ENCODE measurements around the gene RNASE11.

The RNASE11 gene

DNA sequence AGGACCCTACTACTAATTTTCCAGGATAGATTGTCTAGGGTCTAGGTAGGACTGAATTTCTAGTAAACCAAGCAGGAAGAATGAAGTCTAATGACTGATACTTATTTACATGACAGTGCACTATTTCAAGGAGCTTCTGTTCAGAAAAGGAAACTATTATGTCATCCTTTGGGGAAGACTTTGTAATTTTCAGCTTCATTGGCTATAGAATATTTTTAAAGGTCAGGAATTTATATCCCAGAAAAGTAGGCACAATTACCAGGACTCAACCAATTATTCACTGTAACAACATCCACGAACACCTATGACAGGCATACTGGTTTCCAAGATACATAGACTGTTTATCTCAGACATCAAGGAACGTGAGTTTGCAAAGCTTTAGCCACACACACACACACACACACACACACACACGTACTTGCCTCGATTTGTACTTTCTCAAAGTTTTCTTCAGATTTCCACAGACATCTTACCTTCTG lies 30.5 kb upstream of the RNASE11 start (continued):
- TF ChIP-seq ZNF585B (tag by site-specific recombination; IDR thresholded peaks at IDR 0.05), result no peak
- TF ChIP-seq ZNF670 (tag by site-specific recombination; IDR thresholded peaks at IDR 0.05; ENCODE audit: low read depth), result no peak
- no peak for TF ChIP-seq ZNF394 (tag by site-specific recombination; IDR thresholded peaks at IDR 0.05; ENCODE audit: borderline replicate concordance)

DNA sequence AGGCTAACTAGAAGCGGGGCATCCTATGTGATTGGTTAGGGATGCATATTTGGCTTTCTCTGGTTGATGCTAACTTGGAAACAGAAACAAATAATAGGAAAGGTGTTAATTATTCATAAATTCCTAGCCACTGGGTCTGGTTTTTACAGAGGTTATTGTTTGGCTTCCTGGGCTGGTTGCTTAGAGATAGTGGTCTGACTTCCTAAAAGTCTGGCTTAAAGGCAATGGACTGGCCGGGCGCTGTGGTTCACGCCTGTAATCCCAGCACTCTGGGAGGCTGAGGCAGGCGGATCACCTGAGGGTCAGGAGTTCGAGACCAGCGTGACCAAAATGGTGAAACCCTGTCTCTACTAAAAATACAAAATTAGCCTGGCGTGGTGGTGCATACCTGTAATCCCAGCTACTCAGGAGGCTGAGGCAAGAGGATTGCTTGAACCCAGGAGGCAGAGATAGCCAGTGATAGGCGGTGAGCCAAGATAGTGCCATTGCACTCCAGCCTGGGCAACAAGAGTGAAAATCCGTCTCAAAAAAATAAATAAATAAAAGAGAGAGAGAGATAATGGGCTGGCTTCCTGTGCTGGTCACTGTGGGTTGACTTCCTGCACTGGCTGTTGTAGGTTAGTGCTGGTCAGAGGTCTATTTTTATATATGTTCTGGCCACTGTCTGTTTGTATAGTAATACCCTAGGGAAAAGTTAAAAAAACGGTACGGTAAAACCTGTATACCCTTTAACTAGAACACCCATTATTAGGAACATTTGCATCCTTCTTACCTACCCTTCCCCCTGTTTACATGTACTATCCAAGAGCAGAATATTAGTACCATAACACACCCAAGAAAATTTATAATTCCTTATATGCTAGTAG lies 29.6 kb upstream of the RNASE11 start:
- Histone ChIP-seq H3K36me3 (ENCODE audit: control insufficient read depth in 2 of 2, insufficient read depth in 1 of 2, low read length in 2 of 2) (no peaks in the 10 kb centered on the region), H3K9me3 (ENCODE audit: control insufficient read depth, insufficient read depth, low read depth, low read length) (no peaks in the 10 kb centered on the region), H3K4me3 (ENCODE audit: low read depth, low read length) (no peak overlapping the region), H3K27ac (ENCODE audit: extremely low read depth, low read depth, low read length) (no peak overlapping the region), H3K4me1 (ENCODE audit: control insufficient read depth, insufficient read depth, low read length) (peaks cover 9% of the 10 kb centered on the region)
- ChIA-PET CTCF (no interaction called here), POLR2A (no interaction called here)
- TF ChIP-seq ZNF146 (tag by site-specific recombination; IDR thresholded peaks at IDR 0.05) (no peak), ZFP69B (tag by site-specific recombination; IDR thresholded peaks at IDR 0.05) (no peak), GLI4 (tag by site-specific recombination; IDR thresholded peaks at IDR 0.05) (no peak), ZNF548 (tag by site-specific recombination; IDR thresholded peaks at IDR 0.05) (no peak), ZNF776 (tag by site-specific recombination; IDR thresholded peaks at IDR 0.05; ENCODE audit: borderline replicate concordance) (no peak), ZNF837 (tag by site-specific recombination; IDR thresholded peaks at IDR 0.05) (no peak), RBAK (tag by site-specific recombination; IDR thresholded peaks at IDR 0.05) (no peak), ZNF37A (tag by site-specific recombination; IDR thresholded peaks at IDR 0.05) (no peak), ZNF138 (tag by site-specific recombination; IDR thresholded peaks at IDR 0.05; ENCODE audit: borderline replicate concordance) (no peak), SCRT2 (tag by site-specific recombination; IDR thresholded peaks at IDR 0.05) (no peak), ZNF596 (tag by site-specific recombination; IDR thresholded peaks at IDR 0.05) (no peak), HOXC10 (CRISPR knock-in tag; IDR thresholded peaks at IDR 0.05) (no peak), ZNF324 (tag by site-specific recombination; IDR thresholded peaks at IDR 0.05) (no peak), KLF10 (tag by site-specific recombination; IDR thresholded peaks at IDR 0.05) (no peak), ZFP41 (tag by site-specific recombination; IDR thresholded peaks at IDR 0.05; ENCODE audit: borderline replicate concordance) (no peak), ZNF175 (tag by site-specific recombination; IDR thresholded peaks at IDR 0.05) (no peak)
- TF ChIP-seq, protein P1, sequence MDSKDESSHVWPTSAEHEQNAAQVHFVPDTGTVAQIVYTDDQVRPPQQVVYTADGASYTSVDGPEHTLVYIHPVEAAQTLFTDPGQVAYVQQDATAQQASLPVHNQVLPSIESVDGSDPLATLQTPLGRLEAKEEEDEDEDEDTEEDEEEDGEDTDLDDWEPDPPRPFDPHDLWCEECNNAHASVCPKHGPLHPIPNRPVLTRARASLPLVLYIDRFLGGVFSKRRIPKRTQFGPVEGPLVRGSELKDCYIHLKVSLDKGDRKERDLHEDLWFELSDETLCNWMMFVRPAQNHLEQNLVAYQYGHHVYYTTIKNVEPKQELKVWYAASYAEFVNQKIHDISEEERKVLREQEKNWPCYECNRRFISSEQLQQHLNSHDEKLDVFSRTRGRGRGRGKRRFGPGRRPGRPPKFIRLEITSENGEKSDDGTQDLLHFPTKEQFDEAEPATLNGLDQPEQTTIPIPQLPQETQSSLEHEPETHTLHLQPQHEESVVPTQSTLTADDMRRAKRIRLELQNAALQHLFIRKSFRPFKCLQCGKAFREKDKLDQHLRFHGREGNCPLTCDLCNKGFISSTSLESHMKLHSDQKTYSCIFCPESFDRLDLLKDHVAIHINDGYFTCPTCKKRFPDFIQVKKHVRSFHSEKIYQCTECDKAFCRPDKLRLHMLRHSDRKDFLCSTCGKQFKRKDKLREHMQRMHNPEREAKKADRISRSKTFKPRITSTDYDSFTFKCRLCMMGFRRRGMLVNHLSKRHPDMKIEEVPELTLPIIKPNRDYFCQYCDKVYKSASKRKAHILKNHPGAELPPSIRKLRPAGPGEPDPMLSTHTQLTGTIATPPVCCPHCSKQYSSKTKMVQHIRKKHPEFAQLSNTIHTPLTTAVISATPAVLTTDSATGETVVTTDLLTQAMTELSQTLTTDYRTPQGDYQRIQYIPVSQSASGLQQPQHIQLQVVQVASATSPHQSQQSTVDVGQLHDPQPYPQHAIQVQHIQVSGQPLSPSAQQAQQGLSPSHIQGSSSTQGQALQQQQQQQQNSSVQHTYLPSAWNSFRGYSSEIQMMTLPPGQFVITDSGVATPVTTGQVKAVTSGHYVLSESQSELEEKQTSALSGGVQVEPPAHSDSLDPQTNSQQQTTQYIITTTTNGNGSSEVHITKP (tag by site-specific recombination; IDR thresholded peaks at IDR 0.05), result no peak
- TF ChIP-seq, protein P2, sequence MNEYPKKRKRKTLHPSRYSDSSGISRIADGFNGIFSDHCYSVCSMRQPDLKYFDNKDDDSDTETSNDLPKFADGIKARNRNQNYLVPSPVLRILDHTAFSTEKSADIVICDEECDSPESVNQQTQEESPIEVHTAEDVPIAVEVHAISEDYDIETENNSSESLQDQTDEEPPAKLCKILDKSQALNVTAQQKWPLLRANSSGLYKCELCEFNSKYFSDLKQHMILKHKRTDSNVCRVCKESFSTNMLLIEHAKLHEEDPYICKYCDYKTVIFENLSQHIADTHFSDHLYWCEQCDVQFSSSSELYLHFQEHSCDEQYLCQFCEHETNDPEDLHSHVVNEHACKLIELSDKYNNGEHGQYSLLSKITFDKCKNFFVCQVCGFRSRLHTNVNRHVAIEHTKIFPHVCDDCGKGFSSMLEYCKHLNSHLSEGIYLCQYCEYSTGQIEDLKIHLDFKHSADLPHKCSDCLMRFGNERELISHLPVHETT (tag by site-specific recombination; IDR thresholded peaks at IDR 0.05), result no peak

Data from HEK293 (cell line).